Measurements from ENCODE around the gene EGLN3.
A peak's percentile ranks its signal among the peaks of the same experiment; 100 is the strongest.

Gene EGLN3

DNA sequence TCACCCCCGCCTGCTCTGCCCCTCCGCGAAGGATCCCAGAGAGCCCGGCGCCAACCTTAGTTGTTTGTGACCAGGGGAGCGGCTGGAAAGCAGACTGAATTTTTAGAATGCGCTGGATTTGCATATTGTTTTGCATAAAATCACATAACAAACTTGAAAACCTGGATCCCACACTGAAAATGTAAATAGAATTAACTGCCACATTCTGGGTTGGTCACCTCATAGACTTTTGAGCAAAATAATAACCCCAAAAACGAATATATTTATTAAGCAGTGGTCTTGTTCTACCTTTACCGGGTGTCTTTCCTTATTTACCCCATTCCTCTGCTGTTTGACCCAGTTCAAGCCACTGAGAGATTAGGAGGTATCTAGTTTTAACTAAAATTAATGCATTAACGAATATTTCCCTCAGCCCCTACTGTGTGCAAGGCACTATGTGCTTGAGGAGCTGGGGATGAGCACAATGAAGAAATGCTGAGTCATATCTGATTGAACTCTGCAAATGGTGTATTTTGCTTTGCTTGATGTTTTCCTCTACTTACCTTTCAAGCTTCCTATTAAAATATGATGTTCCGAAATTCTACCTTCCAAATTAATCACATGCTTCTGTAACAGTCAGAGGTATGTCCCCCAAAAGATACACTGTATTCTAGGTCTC lies 438 bp upstream of the EGLN3 start:
- no peak for ATAC-seq
- no peaks in the 10 kb centered on the region for H3K9me3 Mint-ChIP-seq
- DNase-seq = no peak
- H3K4me3 Mint-ChIP-seq = peak overlapping the region; percentile 81
- H3K27me3 Mint-ChIP-seq = peaks cover 56% of the 10 kb centered on the region
- H3K4me1 Mint-ChIP-seq = peaks cover 30% of the 10 kb centered on the region
- H3K36me3 Mint-ChIP-seq (ENCODE audit: low read depth) = no peaks in the 10 kb centered on the region
- no peak overlapping the region for H3K27ac Mint-ChIP-seq

DNA sequence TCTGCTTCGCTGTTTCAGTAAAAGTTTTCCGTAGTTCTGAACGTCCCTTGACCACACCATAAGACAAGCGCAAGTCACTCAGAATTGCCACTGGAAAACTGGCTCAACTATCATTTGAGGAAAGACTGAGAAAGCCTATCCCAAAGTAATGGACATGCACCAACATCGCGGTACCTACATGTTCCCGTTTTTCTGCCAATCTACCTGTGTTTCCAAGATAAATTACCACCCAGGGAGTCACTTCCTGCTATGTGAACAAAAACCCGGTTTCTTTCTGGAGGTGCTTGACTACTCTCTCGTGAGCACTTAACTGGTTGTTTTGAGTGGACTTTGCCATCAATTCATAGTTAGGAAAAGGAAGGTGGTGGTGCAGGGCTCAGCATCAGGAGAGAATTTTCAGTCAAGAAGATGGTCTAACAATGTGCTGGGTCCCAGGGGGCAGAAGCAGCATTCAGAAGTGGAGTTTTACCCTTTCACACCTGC lies 1.4 kb downstream of the EGLN3 start:
- no peak for DNase-seq
- H3K27me3 Mint-ChIP-seq = peaks cover 51% of the 10 kb centered on the region
- H3K4me1 Mint-ChIP-seq = peaks cover 30% of the 10 kb centered on the region
- H3K9me3 Mint-ChIP-seq = no peaks in the 10 kb centered on the region
- ATAC-seq = no peak
- H3K4me3 Mint-ChIP-seq = peak overlapping the region; percentile 81
- H3K27ac Mint-ChIP-seq = no peak overlapping the region
- no peaks in the 10 kb centered on the region for H3K36me3 Mint-ChIP-seq (ENCODE audit: low read depth)

DNA sequence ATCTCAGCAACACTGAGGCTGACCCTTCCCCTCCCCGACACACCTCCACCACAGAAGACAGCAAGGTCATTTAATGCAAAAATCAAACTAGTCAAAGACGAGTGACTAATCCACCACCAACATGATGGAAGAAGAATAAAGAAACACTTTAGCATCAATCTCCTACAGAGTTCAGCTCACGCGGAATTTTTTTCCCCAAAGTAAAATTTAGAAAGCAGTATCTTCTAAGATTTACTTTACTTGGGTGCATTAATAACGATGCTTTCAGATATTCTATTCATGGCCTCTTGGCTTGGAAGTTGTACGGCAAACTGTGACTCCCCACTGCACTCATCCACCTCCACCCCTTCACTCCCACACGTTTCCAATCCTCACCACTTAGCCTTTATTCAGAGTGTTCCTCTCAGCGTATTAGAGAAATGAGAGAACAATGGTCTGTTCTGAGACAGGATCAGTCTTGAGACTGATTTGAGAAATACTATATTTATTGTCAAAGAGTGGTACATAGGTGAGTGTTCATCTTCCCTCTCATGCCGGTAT lies 1.9 kb downstream of the EGLN3 start:
- Mint-ChIP-seq H3K27me3 (peaks cover 46% of the 10 kb centered on the region), H3K27ac (peak overlapping the region; percentile 8), H3K36me3 (ENCODE audit: low read depth) (no peaks in the 10 kb centered on the region), H3K4me3 (peak overlapping the region; percentile 81), H3K4me1 (peaks cover 30% of the 10 kb centered on the region), H3K9me3 (no peaks in the 10 kb centered on the region)
- ATAC-seq = no peak
- no peak for DNase-seq

DNA sequence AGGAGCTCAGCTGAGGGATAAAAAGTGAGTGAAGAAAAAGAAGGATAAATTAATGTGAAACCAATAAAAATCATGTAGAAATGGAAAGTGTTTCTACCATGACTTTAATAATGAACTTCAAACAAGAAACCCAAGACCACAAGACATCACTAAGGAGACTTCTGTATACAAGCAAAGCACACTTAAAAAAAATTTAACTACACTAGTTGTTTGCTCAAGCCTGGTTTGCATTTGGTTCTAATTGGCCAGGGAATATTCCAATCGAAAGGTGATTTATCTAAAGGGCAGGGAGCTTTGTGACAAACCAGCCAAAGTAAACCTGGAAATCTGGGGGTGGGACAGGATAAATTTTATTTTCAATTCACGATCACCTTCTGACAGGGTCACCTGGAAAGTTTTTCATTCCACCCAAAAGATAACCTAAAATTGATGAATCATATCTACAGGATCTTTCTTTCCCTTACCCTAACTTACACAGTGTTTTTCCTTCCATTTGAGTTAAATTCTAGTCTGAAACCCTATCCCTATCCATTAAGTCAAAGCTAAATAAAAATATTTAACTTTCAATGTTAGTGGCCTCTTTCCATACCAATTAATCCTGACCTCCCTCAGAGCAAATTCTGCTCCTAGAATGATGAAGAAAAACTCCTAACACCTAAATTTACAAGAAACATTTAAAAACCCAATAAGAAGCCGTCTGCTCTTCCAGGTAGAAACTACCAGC lies 2.6 kb downstream of the EGLN3 start:
- H3K9me3 Mint-ChIP-seq = no peaks in the 10 kb centered on the region
- DNase-seq (no peak), ATAC-seq (no peak)
- H3K27me3 Mint-ChIP-seq = peaks cover 41% of the 10 kb centered on the region
- H3K4me3 Mint-ChIP-seq = peak overlapping the region; percentile 81
- H3K4me1 Mint-ChIP-seq = peaks cover 30% of the 10 kb centered on the region
- no peaks in the 10 kb centered on the region for H3K36me3 Mint-ChIP-seq (ENCODE audit: low read depth)
- peak overlapping the region; percentile 8 for H3K27ac Mint-ChIP-seq

DNA sequence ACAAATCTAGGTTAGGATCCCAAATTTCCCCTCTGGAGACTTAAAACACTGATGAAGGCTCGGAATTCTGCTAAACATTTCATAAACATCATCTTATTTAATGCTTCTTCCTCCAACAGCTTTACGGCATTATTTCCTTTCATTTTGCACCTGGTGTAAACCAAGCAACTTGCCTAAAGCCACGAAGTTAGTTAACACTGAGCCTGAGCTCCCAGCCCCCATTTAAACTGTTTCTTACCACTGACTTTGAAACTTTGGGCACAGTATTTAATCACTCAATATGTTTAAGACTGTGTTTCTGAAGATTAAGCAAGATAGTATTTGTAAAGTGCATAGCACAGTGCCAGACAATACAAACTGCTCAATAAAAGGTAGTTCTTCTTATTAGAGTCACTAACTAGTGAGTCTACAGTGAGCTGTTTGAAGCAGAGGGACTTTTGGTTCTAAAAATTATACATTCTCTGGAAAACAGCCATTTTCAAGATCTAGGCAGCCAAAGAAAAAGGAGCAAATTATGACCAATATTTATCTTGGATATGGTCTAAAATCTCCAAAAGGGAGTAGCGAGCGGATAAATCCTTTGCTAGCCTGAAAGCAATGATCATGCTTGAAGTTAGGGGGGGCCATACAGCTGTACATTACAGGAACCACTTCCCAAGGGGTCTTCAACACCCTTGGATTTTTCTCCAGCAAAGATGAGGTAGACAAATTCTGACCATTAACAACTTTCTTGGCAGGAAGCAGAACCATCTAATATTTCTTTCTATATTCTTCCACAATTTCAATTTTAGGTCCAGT lies 4.0 kb downstream of the EGLN3 start:
- Mint-ChIP-seq H3K27me3 (peaks cover 34% of the 10 kb centered on the region), H3K4me1 (peaks cover 30% of the 10 kb centered on the region), H3K4me3 (peak overlapping the region; percentile 40), H3K9me3 (no peaks in the 10 kb centered on the region), H3K27ac (no peak overlapping the region), H3K36me3 (ENCODE audit: low read depth) (no peaks in the 10 kb centered on the region)
- DNase-seq (no peak), ATAC-seq (no peak)

DNA sequence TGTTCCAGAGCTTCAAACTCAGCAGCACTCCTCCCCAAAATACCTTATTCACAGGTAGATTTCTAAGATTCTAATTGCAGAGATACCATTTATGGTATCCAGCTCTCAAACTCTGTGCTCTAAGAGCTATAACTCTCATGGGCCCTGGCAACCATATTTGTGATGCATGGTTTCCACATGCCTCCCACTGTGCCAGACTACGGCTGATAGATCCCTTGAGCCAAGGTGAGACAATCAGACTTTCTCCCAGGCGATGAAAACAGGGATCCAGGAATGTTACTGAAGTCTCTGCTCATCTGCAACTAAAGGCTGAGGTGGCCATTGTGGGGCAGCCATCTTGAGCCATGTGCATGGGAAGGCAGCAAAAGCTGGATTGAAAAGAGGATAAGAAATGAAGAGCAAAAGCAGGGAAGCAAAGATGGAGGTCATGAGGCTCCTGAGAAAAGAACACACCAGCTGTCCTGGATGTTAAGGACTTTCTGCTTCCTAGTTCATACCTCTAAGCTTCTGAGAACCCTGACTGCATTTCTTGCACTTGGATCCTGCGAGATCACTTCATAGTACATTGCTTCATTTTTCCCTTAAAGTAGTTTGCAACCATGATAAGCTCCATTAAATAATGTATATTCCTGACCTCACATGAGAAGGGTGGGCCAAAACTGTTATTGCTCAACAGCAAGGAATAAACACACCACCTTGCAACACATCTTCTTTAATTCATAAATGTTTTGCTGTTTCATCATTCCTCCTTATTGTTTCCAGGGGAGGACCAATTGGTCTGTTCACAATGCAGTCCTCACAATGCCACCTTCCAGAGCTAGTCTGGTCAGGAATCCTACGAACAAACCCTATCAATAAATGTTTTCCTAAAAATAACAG lies 5.4 kb downstream of the EGLN3 start:
- no peak for DNase-seq
- Mint-ChIP-seq H3K36me3 (ENCODE audit: low read depth) (no peaks in the 10 kb centered on the region), H3K4me3 (no peak overlapping the region), H3K27ac (no peak overlapping the region), H3K27me3 (peaks cover 26% of the 10 kb centered on the region), H3K9me3 (no peaks in the 10 kb centered on the region), H3K4me1 (peaks cover 19% of the 10 kb centered on the region)
- ATAC-seq = no peak

DNA sequence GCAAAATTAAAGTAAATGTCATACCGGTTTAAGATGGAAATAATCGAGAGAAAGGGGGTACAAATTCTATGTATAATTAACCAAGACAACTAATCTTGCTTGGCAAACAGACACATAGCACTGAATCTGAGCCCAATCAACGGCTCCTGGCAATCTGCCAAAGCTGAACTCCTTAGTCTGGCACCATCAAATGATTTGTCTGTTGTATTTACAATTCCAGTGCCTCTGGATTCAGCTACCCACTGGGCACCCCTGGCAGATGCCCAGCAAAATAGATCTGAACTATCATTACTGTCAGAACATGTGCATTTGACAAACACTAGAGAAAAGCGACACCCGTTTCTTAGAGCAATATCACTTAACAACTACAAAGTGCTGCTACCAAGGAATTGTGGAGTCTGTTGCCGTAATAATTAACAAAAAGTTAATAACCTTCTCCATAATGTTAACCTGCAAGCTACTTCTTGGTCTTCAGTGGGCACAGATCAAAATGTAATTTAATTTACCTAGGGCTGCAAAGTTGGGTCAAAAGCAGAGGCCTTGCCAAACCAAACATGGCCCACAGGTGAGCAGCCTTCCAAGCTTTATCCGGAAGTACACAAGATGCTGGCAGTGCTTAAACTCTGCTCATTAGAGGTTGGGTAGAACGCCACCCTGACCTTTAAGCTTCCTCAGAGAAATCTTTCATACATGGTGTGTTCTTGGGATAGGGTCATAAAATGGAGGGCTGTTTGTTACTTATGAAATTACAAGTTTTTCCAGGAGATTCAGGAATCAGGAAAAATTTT lies 7.6 kb downstream of the EGLN3 start:
- no peak overlapping the region for H3K27ac Mint-ChIP-seq
- H3K27me3 Mint-ChIP-seq = peaks cover 8% of the 10 kb centered on the region
- no peaks in the 10 kb centered on the region for H3K9me3 Mint-ChIP-seq
- no peak for ATAC-seq
- no peak overlapping the region for H3K4me3 Mint-ChIP-seq
- no peaks in the 10 kb centered on the region for H3K36me3 Mint-ChIP-seq (ENCODE audit: low read depth)
- no peak for DNase-seq
- peaks cover 6% of the 10 kb centered on the region for H3K4me1 Mint-ChIP-seq

DNA sequence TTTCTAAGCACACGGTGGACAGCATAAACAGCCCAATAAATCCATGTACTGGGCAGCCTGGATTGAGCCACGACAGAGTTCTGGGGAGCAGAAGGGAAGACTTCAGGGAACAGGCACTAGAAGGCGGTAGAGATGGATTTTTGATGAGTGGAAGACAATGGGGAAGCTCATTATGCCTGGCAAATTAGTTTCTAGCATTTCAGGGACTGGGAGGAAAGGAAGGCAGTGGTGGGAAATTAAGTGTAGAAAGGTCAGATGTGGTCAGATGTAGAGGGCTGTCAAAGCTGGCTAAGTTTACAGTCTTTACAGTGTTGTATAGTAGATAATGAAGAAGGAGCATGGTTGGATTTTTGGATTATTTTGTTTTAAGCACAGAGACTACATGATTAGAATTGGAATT lies 9.2 kb downstream of the EGLN3 start:
- Mint-ChIP-seq H3K4me1 (peaks cover 3% of the 10 kb centered on the region), H3K27ac (no peak overlapping the region), H3K9me3 (no peaks in the 10 kb centered on the region), H3K27me3 (peaks cover 5% of the 10 kb centered on the region), H3K4me3 (no peak overlapping the region), H3K36me3 (ENCODE audit: low read depth) (no peaks in the 10 kb centered on the region)
- ATAC-seq (no peak), DNase-seq (no peak)

DNA sequence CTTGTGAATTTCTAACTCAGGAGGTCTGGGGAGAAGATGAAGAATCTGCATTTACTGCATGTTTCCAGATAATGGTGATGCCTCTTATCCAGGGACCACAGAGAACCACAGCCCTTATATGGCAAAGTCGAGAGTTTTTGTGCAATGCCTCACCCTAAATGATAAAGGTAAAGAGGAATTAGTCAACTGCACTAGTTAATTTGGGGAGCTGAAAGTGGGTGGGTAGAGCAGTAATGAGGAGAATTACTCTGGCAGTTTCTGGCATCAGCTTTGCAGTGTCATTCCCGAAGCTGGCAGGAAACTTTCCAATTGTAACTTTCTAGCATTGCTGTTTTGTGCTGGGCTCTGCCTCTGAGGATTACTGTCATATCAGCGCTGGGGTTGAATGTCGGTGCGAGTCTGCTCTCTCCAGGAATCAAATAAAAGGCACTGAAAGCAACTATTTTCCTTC lies 10.3 kb downstream of the EGLN3 start:
- Mint-ChIP-seq H3K27ac (no peak overlapping the region), H3K27me3 (peaks cover 5% of the 10 kb centered on the region), H3K9me3 (no peaks in the 10 kb centered on the region), H3K4me1 (no peaks in the 10 kb centered on the region), H3K4me3 (no peak overlapping the region), H3K36me3 (ENCODE audit: low read depth) (no peaks in the 10 kb centered on the region)
- DNase-seq (no peak), ATAC-seq (no peak)

DNA sequence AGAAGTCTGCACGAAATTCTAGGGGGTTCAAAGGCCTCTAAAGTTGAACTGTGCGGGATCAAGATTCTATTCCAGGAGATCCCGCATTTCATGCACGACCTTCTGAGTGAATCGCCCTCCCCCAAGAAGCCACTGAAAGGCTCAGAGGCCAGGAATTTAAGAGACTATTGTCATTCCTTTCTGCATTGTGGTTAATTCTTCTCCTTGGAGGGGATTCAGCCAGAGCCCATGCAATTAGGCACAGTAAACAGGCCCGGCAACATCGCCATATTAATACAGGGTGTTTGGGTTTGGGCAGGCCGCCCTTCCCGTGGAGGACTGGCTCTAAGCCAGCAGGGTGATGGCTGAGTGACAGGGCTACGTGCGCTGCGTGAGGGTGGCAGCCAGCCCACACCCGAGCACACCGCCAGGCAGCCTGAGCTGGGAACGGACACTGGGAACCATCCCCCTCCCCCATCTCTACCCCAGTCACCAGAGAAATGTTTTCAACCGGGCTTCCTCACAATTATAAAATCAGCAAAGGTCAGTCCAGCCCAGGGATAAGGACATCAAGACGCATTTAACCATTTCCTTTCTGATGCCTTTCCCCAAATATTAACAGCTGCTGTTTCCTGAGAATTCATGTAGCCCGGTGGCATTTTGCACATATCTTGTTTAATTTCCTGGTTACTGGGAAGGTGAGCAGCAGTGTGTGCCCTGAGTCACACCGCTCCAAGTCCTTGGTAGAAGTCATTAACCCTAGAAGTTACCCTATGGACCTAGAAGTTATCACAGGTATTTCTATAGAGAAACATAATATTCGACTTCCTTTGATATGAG lies 12.5 kb downstream of the EGLN3 start:
- no peak for DNase-seq
- H3K27ac Mint-ChIP-seq = no peak overlapping the region
- ATAC-seq = no peak
- no peaks in the 10 kb centered on the region for H3K9me3 Mint-ChIP-seq
- H3K27me3 Mint-ChIP-seq = peaks cover 5% of the 10 kb centered on the region
- no peak overlapping the region for H3K4me3 Mint-ChIP-seq
- H3K36me3 Mint-ChIP-seq (ENCODE audit: low read depth) = no peaks in the 10 kb centered on the region
- no peaks in the 10 kb centered on the region for H3K4me1 Mint-ChIP-seq

DNA sequence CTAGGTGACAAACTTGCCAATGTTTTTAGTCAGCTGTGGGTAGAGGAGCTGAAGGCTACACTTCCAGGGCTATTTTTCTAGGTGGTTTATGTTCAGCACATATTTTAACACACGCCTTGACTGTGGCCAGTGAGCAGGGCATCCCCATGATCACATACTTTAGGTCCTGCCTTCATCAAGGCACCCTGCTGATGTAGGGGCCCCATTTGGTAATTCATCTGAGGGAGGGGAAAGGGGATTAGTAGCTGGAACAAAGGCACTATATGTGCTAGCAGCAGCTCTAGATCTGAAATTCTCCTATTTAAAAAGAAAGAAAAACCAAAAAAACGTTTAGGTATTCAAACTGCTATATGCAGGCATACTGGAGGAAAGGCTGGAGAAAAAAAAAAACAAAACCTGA lies 14.5 kb downstream of the EGLN3 start:
- Mint-ChIP-seq H3K36me3 (ENCODE audit: low read depth) (no peaks in the 10 kb centered on the region), H3K4me3 (no peak overlapping the region), H3K27me3 (no peaks in the 10 kb centered on the region), H3K4me1 (no peaks in the 10 kb centered on the region), H3K9me3 (no peaks in the 10 kb centered on the region), H3K27ac (no peak overlapping the region)
- DNase-seq (no peak), ATAC-seq (no peak)

DNA sequence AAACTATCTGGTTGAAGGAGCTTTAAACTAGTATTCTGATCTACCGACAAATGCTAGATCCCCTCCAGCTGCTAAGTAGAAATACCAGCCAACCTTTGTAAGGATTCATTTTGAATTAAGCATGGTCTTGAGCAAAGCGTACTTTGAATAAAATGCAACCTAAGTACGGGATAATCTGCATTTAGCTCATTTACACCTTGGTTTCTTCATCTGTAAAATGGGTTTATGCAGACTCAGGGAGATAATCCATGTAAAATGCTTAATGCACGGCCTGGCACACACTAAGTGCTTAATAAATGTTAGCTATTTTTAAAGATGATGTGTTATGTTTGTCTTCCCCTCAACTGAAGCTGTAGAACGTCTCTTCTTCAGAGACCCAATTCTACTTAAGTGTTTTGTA lies 15.9 kb downstream of the EGLN3 start:
- no peaks in the 10 kb centered on the region for H3K27me3 Mint-ChIP-seq
- H3K36me3 Mint-ChIP-seq (ENCODE audit: low read depth) = no peaks in the 10 kb centered on the region
- H3K9me3 Mint-ChIP-seq = no peaks in the 10 kb centered on the region
- no peak overlapping the region for H3K4me3 Mint-ChIP-seq
- H3K4me1 Mint-ChIP-seq = no peaks in the 10 kb centered on the region
- ATAC-seq (no peak), DNase-seq (no peak)
- H3K27ac Mint-ChIP-seq = no peak overlapping the region
